Measurements from ENCODE around the gene HOATZ.

The HOATZ gene

DNA sequence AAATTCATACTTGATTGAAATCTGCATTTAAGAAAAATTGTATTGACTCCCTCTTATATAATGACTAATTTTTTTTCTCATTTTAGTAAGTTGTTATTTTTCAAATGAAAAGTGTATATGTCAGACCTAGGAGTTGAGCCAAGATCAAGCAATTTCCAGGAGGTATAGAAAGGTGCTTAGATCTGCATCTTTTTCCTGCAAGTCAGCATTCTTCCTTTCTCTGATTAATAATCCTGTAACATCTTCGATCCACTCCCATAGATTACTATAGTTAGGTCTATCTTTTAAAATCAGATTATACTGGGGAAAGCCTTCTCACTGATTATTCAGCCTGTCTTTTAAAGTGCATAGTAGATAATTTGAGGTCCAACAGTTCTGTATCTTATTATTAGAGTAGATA is 12.7 kb downstream of the HOATZ start:
- Histone ChIP-seq H2BK5ac (ENCODE audit: low read length) (no peak overlapping the region), H3K4me1 (ENCODE audit: control insufficient read depth in 2 of 2, insufficient read depth in 1 of 2, low read depth in 1 of 2, low read length in 2 of 2) (peaks cover 0 to 2% of the 10 kb centered on the region in 2 donors), H4K8ac (ENCODE audit: low read depth, low read length) (no peak overlapping the region), H3K36me3 (replicated peaks in 1 of 2; ENCODE audit: control insufficient read depth in 2 of 2, insufficient read depth in 2 of 2, low read length in 2 of 2) (no peaks in the 10 kb centered on the region), H3K4me2 (ENCODE audit: insufficient read depth, low read length, poor library complexity, severe bottlenecking) (no peak overlapping the region), H2AK5ac (ENCODE audit: low read depth, low read length) (no peak overlapping the region), H2BK120ac (ENCODE audit: low read depth, low read length) (no peak overlapping the region), H3K4ac (ENCODE audit: low read length) (no peak overlapping the region), H2AFZ (ENCODE audit: low read length) (no peak overlapping the region), H2BK12ac (ENCODE audit: low read length) (no peak overlapping the region), H3K9ac (ENCODE audit: low read depth, low read length, poor library complexity) (no peak overlapping the region), H3K79me1 (ENCODE audit: low read depth, low read length) (no peaks in the 10 kb centered on the region), H3K9me3 (replicated peaks in 1 of 2; ENCODE audit: control insufficient read depth in 2 of 2, insufficient read depth in 1 of 2, low read depth in 1 of 2, low read length in 2 of 2) (no peaks in the 10 kb centered on the region), H2BK15ac (ENCODE audit: low read length) (no peak overlapping the region), H3K27me3 (ENCODE audit: control insufficient read depth in 3 of 3, insufficient read depth in 3 of 3, low read depth in 1 of 3, low read length in 3 of 3) (peaks cover 0 to 15% (median 0%) of the 10 kb centered on the region in 3 experiments), H3K14ac (ENCODE audit: low read length) (no peak overlapping the region), H3K4me3 (ENCODE audit: low read length in 2 of 2) (no peak overlapping the region), H3K27ac (replicated peaks; ENCODE audit: low read length) (no peak overlapping the region), H3K23ac (ENCODE audit: low read depth, low read length, poor library complexity) (no peak overlapping the region), H4K91ac (ENCODE audit: low read depth, low read length, poor library complexity) (no peak overlapping the region), H3K18ac (ENCODE audit: low read length) (no peak overlapping the region)
- no peak for DNase-seq (ENCODE audit: low spot score)
- no CpG with 5 or more reads among the region's 1 CpG for WGBS, 2 donors (ENCODE audit: extremely low coverage in 2 of 2, insufficient read length in 2 of 2, insufficient replicate concordance in 1 of 2)

DNA sequence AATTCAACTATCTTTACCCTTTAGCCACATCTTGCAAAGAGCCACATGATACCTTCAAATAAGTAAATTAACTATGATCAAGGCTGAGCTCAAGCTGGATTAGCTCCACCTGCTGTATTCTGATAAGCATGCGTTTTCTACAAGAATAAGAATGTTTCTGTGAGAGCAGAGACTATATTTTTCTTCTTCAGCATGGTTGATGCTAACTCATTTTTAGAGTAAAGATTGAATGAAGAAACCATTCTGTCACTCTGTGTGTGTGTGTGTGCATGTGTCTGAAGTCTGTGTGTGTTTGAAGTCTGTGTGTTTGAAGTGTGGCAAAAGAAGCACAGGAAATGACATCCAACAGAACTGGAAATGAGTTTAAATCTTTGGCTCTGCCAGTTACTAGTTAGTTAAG is 14.0 kb downstream of the HOATZ start:
- Histone ChIP-seq H3K4me2 (ENCODE audit: insufficient read depth, low read length, poor library complexity, severe bottlenecking) (no peak overlapping the region), H3K4me3 (ENCODE audit: low read length in 2 of 2) (no peak overlapping the region), H2AFZ (ENCODE audit: low read length) (no peak overlapping the region), H2BK120ac (ENCODE audit: low read depth, low read length) (no peak overlapping the region), H3K18ac (ENCODE audit: low read length) (no peak overlapping the region), H3K27me3 (ENCODE audit: control insufficient read depth in 3 of 3, insufficient read depth in 3 of 3, low read depth in 1 of 3, low read length in 3 of 3) (peaks cover 0 to 10% (median 0%) of the 10 kb centered on the region in 3 experiments), H3K27ac (replicated peaks; ENCODE audit: low read length) (no peak overlapping the region), H3K9ac (ENCODE audit: low read depth, low read length, poor library complexity) (no peak overlapping the region), H3K36me3 (replicated peaks in 1 of 2; ENCODE audit: control insufficient read depth in 2 of 2, insufficient read depth in 2 of 2, low read length in 2 of 2) (no peaks in the 10 kb centered on the region), H4K8ac (ENCODE audit: low read depth, low read length) (no peak overlapping the region), H3K4me1 (ENCODE audit: control insufficient read depth in 2 of 2, insufficient read depth in 1 of 2, low read depth in 1 of 2, low read length in 2 of 2) (peaks cover 0 to 2% of the 10 kb centered on the region in 2 donors), H3K23ac (ENCODE audit: low read depth, low read length, poor library complexity) (no peak overlapping the region), H4K91ac (ENCODE audit: low read depth, low read length, poor library complexity) (no peak overlapping the region), H3K79me1 (ENCODE audit: low read depth, low read length) (no peaks in the 10 kb centered on the region), H3K9me3 (replicated peaks in 1 of 2; ENCODE audit: control insufficient read depth in 2 of 2, insufficient read depth in 1 of 2, low read depth in 1 of 2, low read length in 2 of 2) (no peaks in the 10 kb centered on the region), H2BK15ac (ENCODE audit: low read length) (no peak overlapping the region), H3K14ac (ENCODE audit: low read length) (no peak overlapping the region), H3K4ac (ENCODE audit: low read length) (no peak overlapping the region), H2BK12ac (ENCODE audit: low read length) (no peak overlapping the region), H2BK5ac (ENCODE audit: low read length) (no peak overlapping the region), H2AK5ac (ENCODE audit: low read depth, low read length) (no peak overlapping the region)
- no peak for DNase-seq (ENCODE audit: low spot score)
- no CpG with 5 or more reads among the region's 1 CpG for WGBS, 2 donors (ENCODE audit: extremely low coverage in 2 of 2, insufficient read length in 2 of 2, insufficient replicate concordance in 1 of 2)

- no peak overlapping the region for H2BK12ac ChIP-seq (ENCODE audit: low read length)
- H3K27me3 ChIP-seq (ENCODE audit: control insufficient read depth in 3 of 3, insufficient read depth in 3 of 3, low read depth in 1 of 3, low read length in 3 of 3) = peaks cover 0 to 13% (median 0%) of the 10 kb centered on the region in 3 experiments
- H2BK120ac ChIP-seq (ENCODE audit: low read depth, low read length) = no peak overlapping the region
- WGBS, 2 donors (ENCODE audit: extremely low coverage in 2 of 2, insufficient read length in 2 of 2, insufficient replicate concordance in 1 of 2) = no CpG with 5 or more reads among the region's 3 CpGs
- H3K36me3 ChIP-seq (replicated peaks in 1 of 2; ENCODE audit: control insufficient read depth in 2 of 2, insufficient read depth in 2 of 2, low read length in 2 of 2) = no peaks in the 10 kb centered on the region
- no peak overlapping the region for H2BK15ac ChIP-seq (ENCODE audit: low read length)
- H3K27ac ChIP-seq (replicated peaks; ENCODE audit: low read length) = no peak overlapping the region
- H3K14ac ChIP-seq (ENCODE audit: low read length) = no peak overlapping the region
- no peaks in the 10 kb centered on the region for H3K79me1 ChIP-seq (ENCODE audit: low read depth, low read length)
- no peak overlapping the region for H2BK5ac ChIP-seq (ENCODE audit: low read length)
- H3K4me3 ChIP-seq (ENCODE audit: low read length in 2 of 2) = no peak overlapping the region
- no peak for DNase-seq (ENCODE audit: low spot score)
- no peak overlapping the region for H3K23ac ChIP-seq (ENCODE audit: low read depth, low read length, poor library complexity)
- no peak overlapping the region for H4K8ac ChIP-seq (ENCODE audit: low read depth, low read length)
- peaks cover 0 to 2% of the 10 kb centered on the region in 2 donors for H3K4me1 ChIP-seq (ENCODE audit: control insufficient read depth in 2 of 2, insufficient read depth in 1 of 2, low read depth in 1 of 2, low read length in 2 of 2)
- no peak overlapping the region for H2AFZ ChIP-seq (ENCODE audit: low read length)
- H2AK5ac ChIP-seq (ENCODE audit: low read depth, low read length) = no peak overlapping the region
- H3K4ac ChIP-seq (ENCODE audit: low read length) = no peak overlapping the region
- no peak overlapping the region for H4K91ac ChIP-seq (ENCODE audit: low read depth, low read length, poor library complexity)
- H3K9me3 ChIP-seq (replicated peaks in 1 of 2; ENCODE audit: control insufficient read depth in 2 of 2, insufficient read depth in 1 of 2, low read depth in 1 of 2, low read length in 2 of 2) = no peaks in the 10 kb centered on the region
- no peak overlapping the region for H3K4me2 ChIP-seq (ENCODE audit: insufficient read depth, low read length, poor library complexity, severe bottlenecking)
- no peak overlapping the region for H3K9ac ChIP-seq (ENCODE audit: low read depth, low read length, poor library complexity)
- no peak overlapping the region for H3K18ac ChIP-seq (ENCODE audit: low read length)
Observed at GRCh38 chr11:111530091-111530490, 15.5 kb downstream of the HOATZ start.

- Histone ChIP-seq H3K23ac (ENCODE audit: low read depth, low read length, poor library complexity) (no peak overlapping the region), H3K36me3 (replicated peaks in 1 of 2; ENCODE audit: control insufficient read depth in 2 of 2, insufficient read depth in 2 of 2, low read length in 2 of 2) (no peaks in the 10 kb centered on the region), H3K4ac (ENCODE audit: low read length) (no peak overlapping the region), H3K79me1 (ENCODE audit: low read depth, low read length) (no peaks in the 10 kb centered on the region), H3K14ac (ENCODE audit: low read length) (no peak overlapping the region), H3K27ac (replicated peaks; ENCODE audit: low read length) (no peak overlapping the region), H3K4me3 (ENCODE audit: low read length in 2 of 2) (no peak overlapping the region), H3K4me1 (ENCODE audit: control insufficient read depth in 2 of 2, insufficient read depth in 1 of 2, low read depth in 1 of 2, low read length in 2 of 2) (peaks cover 0 to 2% of the 10 kb centered on the region in 2 donors), H2AFZ (ENCODE audit: low read length) (no peak overlapping the region), H2BK120ac (ENCODE audit: low read depth, low read length) (no peak overlapping the region), H2BK15ac (ENCODE audit: low read length) (no peak overlapping the region), H3K4me2 (ENCODE audit: insufficient read depth, low read length, poor library complexity, severe bottlenecking) (no peak overlapping the region), H3K27me3 (ENCODE audit: control insufficient read depth in 3 of 3, insufficient read depth in 3 of 3, low read depth in 1 of 3, low read length in 3 of 3) (peaks cover 0 to 15% (median 0%) of the 10 kb centered on the region in 3 experiments), H4K8ac (ENCODE audit: low read depth, low read length) (no peak overlapping the region), H3K9ac (ENCODE audit: low read depth, low read length, poor library complexity) (no peak overlapping the region), H4K91ac (ENCODE audit: low read depth, low read length, poor library complexity) (no peak overlapping the region), H2AK5ac (ENCODE audit: low read depth, low read length) (no peak overlapping the region), H3K18ac (ENCODE audit: low read length) (no peak overlapping the region), H3K9me3 (replicated peaks in 1 of 2; ENCODE audit: control insufficient read depth in 2 of 2, insufficient read depth in 1 of 2, low read depth in 1 of 2, low read length in 2 of 2) (no peaks in the 10 kb centered on the region), H2BK12ac (ENCODE audit: low read length) (no peak overlapping the region), H2BK5ac (ENCODE audit: low read length) (no peak overlapping the region)
- no peak for DNase-seq (ENCODE audit: low spot score)
Observed at GRCh38 chr11:111531136-111531535, 16.6 kb downstream of the HOATZ start.
